ENCODE data around the gene SUMO1. TPM values are rescaled to one million over a fixed set of nuclear protein-coding genes. Genes with fewer than 3 reads are reported as not detected.
A peak's percentile ranks its signal among the peaks of the same experiment; 100 is the strongest.

The SUMO1 gene
- total and polyA plus RNA-seq, 2 donors (not counting 1 experiment from before 2014, with no cell fraction given) = 15.6 to 60.0 TPM

DNA sequence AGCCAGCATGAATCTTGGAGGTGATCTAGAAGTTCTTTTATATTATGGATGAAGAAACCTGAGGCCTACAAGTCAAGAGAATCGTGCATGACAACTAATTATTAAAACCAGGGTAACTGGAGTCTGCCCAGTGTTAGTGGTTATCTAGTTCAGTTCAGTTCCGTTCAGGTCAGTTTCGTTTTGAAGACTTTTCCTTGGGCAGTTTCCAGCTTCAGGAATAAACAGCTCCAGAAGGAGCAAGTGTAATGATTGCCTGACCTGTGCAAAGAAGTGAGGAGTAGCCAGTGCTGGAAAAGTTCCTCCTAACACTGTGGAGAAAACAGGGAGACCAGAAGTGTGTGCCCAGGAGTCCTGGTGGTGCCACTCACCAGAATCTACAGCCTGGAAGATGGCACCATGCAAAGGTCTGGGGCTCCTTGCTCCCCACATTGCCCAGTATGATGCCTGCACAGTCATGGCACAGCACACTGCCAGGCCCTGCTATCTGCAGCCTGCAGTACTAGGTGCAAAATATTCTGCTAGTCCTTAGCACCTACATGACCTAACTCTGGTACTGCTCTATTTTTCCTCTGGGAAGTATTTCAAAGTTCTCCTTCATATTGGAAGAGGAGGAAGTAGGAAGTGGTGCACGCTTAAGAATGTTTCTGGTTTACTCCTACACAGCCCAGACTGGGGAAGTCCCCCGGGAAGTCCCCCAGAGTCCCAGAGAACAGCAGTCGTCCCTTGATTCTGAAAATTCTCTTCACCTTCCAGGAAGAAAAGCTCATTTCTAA, 65.8 kb downstream of the SUMO1 start:
- Histone ChIP-seq H4K20me1 (ENCODE audit: control insufficient read depth, insufficient read depth, low read length, poor library complexity, severe bottlenecking) (no peaks in the 10 kb centered on the region), H3K27ac (ENCODE audit: low read length in 2 of 2) (no peak overlapping the region), H3K27me3 (replicated peaks in 1 of 4; ENCODE audit: control extremely low read depth in 1 of 4, control insufficient read depth in 3 of 4, insufficient read depth in 4 of 4, low read length in 3 of 4) (peaks cover 0 to 3% (median 0%) of the 10 kb centered on the region in 4 experiments), H3K36me3 (replicated peaks in 1 of 2; ENCODE audit: control extremely low read depth in 1 of 2, control insufficient read depth in 1 of 2, extremely low read depth in 1 of 2, insufficient read depth in 2 of 2, low read length in 1 of 2) (no peaks in the 10 kb centered on the region), H3K4me3 (ENCODE audit: control extremely low read depth in 1 of 5, extremely low read depth in 1 of 5, insufficient read depth in 1 of 5, low read depth in 2 of 5, low read length in 4 of 5) (no peak overlapping the region), H3K9me3 (ENCODE audit: control extremely low read depth in 1 of 3, control insufficient read depth in 2 of 3, insufficient read depth in 1 of 3, low read length in 2 of 3) (no peaks in the 10 kb centered on the region), H2AFZ (ENCODE audit: insufficient read depth, low read depth, low read length, poor library complexity, severe bottlenecking) (no peak overlapping the region), H3K4me1 (ENCODE audit: control insufficient read depth in 2 of 2, insufficient read depth in 2 of 2, low read length in 2 of 2) (peaks cover 15 to 16% of the 10 kb centered on the region in 2 donors), H3K79me2 (ENCODE audit: control insufficient read depth, insufficient read depth, low read length) (no peaks in the 10 kb centered on the region), H3K4me2 (replicated peaks; ENCODE audit: low read depth, low read length, poor library complexity, severe bottlenecking) (peak overlapping the region; percentile 2), H3K9ac (ENCODE audit: low read length) (no peak overlapping the region)
- Mint-ChIP-seq H3K9me3 (ENCODE audit: insufficient read depth) (no peaks in the 10 kb centered on the region), H3K27ac (no peak overlapping the region), H3K4me3 (peak overlapping the region; percentile 19), H3K27me3 (peaks cover 4% of the 10 kb centered on the region), H3K4me1 (peaks cover 15% of the 10 kb centered on the region)
- DNase-seq (peak; percentile 33), ATAC-seq (ENCODE audit: low read depth) (peak; percentile 41)
- ChIA-PET POLR2A (no interaction called here), CTCF (interaction anchor here (2.5 kb wide), 1 partner anchor 312 kb away, joined by 15 read pairs; no protein-coding TSS in a partner anchor)
- intact Hi-C loops (cut with micrococcal nuclease) = no loop called here
- 90% methylated on average over 2 of the region's 6 CpGs for WGBS (ENCODE audit: insufficient coverage)
- no peak for TF ChIP-seq EZH2 (IDR thresholded peaks at IDR 0.05; ENCODE audit: borderline replicate concordance, insufficient read depth, low read depth, low read length, poor library complexity, severe bottlenecking)
- TF ChIP-seq, protein P1, sequence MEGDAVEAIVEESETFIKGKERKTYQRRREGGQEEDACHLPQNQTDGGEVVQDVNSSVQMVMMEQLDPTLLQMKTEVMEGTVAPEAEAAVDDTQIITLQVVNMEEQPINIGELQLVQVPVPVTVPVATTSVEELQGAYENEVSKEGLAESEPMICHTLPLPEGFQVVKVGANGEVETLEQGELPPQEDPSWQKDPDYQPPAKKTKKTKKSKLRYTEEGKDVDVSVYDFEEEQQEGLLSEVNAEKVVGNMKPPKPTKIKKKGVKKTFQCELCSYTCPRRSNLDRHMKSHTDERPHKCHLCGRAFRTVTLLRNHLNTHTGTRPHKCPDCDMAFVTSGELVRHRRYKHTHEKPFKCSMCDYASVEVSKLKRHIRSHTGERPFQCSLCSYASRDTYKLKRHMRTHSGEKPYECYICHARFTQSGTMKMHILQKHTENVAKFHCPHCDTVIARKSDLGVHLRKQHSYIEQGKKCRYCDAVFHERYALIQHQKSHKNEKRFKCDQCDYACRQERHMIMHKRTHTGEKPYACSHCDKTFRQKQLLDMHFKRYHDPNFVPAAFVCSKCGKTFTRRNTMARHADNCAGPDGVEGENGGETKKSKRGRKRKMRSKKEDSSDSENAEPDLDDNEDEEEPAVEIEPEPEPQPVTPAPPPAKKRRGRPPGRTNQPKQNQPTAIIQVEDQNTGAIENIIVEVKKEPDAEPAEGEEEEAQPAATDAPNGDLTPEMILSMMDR (IDR thresholded peaks at IDR 0.05) = no peak

DNA sequence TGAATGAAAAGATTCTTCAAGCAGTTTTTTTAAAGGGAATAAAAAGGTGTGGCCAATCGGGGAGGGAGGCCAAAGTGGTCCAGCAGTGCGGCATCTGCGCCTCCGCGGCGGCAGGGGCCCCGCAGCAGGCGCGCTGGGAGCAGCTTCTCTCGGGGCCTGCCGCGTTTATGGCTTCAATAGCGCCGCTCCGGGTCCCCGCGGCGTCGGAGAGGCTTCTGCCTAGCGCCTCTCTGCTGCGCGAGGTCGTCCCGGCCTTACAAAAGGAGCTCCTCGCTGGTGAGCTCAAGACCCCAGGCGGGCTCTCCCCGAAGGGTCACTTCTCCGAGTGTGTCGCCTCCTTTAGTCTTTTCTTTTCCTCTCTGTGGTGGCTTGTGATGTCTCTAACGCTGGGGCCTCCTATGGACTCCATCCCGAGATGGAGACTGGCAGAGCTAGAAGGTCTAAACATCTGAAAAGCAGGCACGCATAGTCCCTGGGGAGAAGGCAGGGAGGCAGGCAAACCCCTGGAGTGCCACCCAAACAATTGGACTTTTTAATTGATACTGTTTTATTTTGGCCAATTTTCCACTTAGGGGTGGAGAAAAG, 67.1 kb downstream of the SUMO1 start:
- intact Hi-C loops (cut with micrococcal nuclease) = no loop called here
- Histone ChIP-seq H3K27me3 (replicated peaks in 1 of 4; ENCODE audit: control extremely low read depth in 1 of 4, control insufficient read depth in 3 of 4, insufficient read depth in 4 of 4, low read length in 3 of 4) (peaks cover 0 to 3% (median 0%) of the 10 kb centered on the region in 4 experiments), H3K4me1 (ENCODE audit: control insufficient read depth in 2 of 2, insufficient read depth in 2 of 2, low read length in 2 of 2) (peaks cover 15 to 16% of the 10 kb centered on the region in 2 donors), H3K4me2 (replicated peaks; ENCODE audit: low read depth, low read length, poor library complexity, severe bottlenecking) (peak overlapping the region; percentile 62), H3K27ac (ENCODE audit: low read length in 2 of 2) (no peak overlapping the region), H3K4me3 (ENCODE audit: control extremely low read depth in 1 of 5, extremely low read depth in 1 of 5, insufficient read depth in 1 of 5, low read depth in 2 of 5, low read length in 4 of 5) (no peak overlapping the region), H3K9me3 (ENCODE audit: control extremely low read depth in 1 of 3, control insufficient read depth in 2 of 3, insufficient read depth in 1 of 3, low read length in 2 of 3) (no peaks in the 10 kb centered on the region), H3K36me3 (replicated peaks in 1 of 2; ENCODE audit: control extremely low read depth in 1 of 2, control insufficient read depth in 1 of 2, extremely low read depth in 1 of 2, insufficient read depth in 2 of 2, low read length in 1 of 2) (no peaks in the 10 kb centered on the region), H2AFZ (ENCODE audit: insufficient read depth, low read depth, low read length, poor library complexity, severe bottlenecking) (peak overlapping the region; percentile 70), H3K9ac (ENCODE audit: low read length) (no peak overlapping the region), H4K20me1 (ENCODE audit: control insufficient read depth, insufficient read depth, low read length, poor library complexity, severe bottlenecking) (no peaks in the 10 kb centered on the region), H3K79me2 (ENCODE audit: control insufficient read depth, insufficient read depth, low read length) (no peaks in the 10 kb centered on the region)
- DNase-seq = peak; percentile 27
- Mint-ChIP-seq H3K9me3 (ENCODE audit: insufficient read depth) (no peaks in the 10 kb centered on the region), H3K27me3 (peaks cover 4% of the 10 kb centered on the region), H3K4me3 (no peak overlapping the region), H3K27ac (no peak overlapping the region), H3K4me1 (peaks cover 15% of the 10 kb centered on the region)
- no peak for TF ChIP-seq EZH2 (IDR thresholded peaks at IDR 0.05; ENCODE audit: borderline replicate concordance, insufficient read depth, low read depth, low read length, poor library complexity, severe bottlenecking)
- TF ChIP-seq, protein P1 (IDR thresholded peaks at IDR 0.05) = no peak
- CTCF ChIA-PET = interaction anchor here (1.4 to 2.5 kb wide), 2 partner anchors 8 to 311 kb away, joined by 3 to 15 read pairs; no protein-coding TSS in a partner anchor
- ATAC-seq (ENCODE audit: low read depth) = no peak
- POLR2A ChIA-PET = no interaction called here
- WGBS (ENCODE audit: insufficient coverage) = 11% methylated on average over 29 of the region's 32 CpGs

Data from B cell (primary cell).